HG03378 (cell line): ENCODE data around the gene NOS1AP.
"Not testable (repeated sequence)": the region's sequence is repeated elsewhere in the genome, so short reads cannot be mapped to it uniquely, and the experiment has no call there.

Experiments used
- ATAC-seq: cut with Tn5 transposase; IDR thresholded peaks from one replicate; pipeline ENCODE4 v1.9.1; 2021; ENCODE audit warnings: mild to moderate bottlenecking, moderate library complexity; ENCODE audit not compliant: unreplicated experiment

NOS1AP gene

GRCh38 chr1:162191396-162192305 lies 122.2 kb downstream of the NOS1AP start:
- ATAC-seq, result no peak

- ATAC-seq, result no peak
Observed at GRCh38 chr1:162192306-162192678, 122.8 kb downstream of the NOS1AP start.

GRCh38 chr1:162192763-162193162 lies 123.3 kb downstream of the NOS1AP start:
- no peak for ATAC-seq

- no peak for ATAC-seq
Observed at GRCh38 chr1:162193221-162193620, 123.7 kb downstream of the NOS1AP start.

GRCh38 chr1:162193815-162194214 lies 124.3 kb downstream of the NOS1AP start:
- ATAC-seq, result no peak

GRCh38 chr1:162195567-162195966 lies 126.1 kb downstream of the NOS1AP start:
- ATAC-seq, result no peak

- ATAC-seq, result no peak
Observed at GRCh38 chr1:162196387-162196786, 126.9 kb downstream of the NOS1AP start.

- no peak for ATAC-seq
Observed at GRCh38 chr1:162197041-162197531, 127.6 kb downstream of the NOS1AP start.

- no peak for ATAC-seq
Observed at GRCh38 chr1:162197615-162198421, 128.3 kb downstream of the NOS1AP start.

- no peak for ATAC-seq
Observed at GRCh38 chr1:162200096-162200847, 130.8 kb downstream of the NOS1AP start.

GRCh38 chr1:162201062-162201461 lies 131.6 kb downstream of the NOS1AP start:
- ATAC-seq, result not testable (repeated sequence)

- ATAC-seq, result no peak
Observed at GRCh38 chr1:162204129-162204822, 134.8 kb downstream of the NOS1AP start.

GRCh38 chr1:162204823-162205155 lies 135.3 kb downstream of the NOS1AP start:
- no peak for ATAC-seq

- no peak for ATAC-seq
Observed at GRCh38 chr1:162206300-162206699, 136.8 kb downstream of the NOS1AP start.

GRCh38 chr1:162206749-162207635 lies 137.5 kb downstream of the NOS1AP start:
- no peak for ATAC-seq

GRCh38 chr1:162207862-162208261 lies 138.4 kb downstream of the NOS1AP start:
- no peak for ATAC-seq

- no peak for ATAC-seq
Observed at GRCh38 chr1:162210196-162210595, 140.7 kb downstream of the NOS1AP start.

- no peak for ATAC-seq
Observed at GRCh38 chr1:162212713-162213112, 143.2 kb downstream of the NOS1AP start.

GRCh38 chr1:162213281-162213912 lies 143.9 kb downstream of the NOS1AP start:
- ATAC-seq, result no peak
